Jurkat, Clone E6-1 (cell line): ENCODE results near the gene FSTL1.

Experiments
- DNase-seq: peaks from one replicate; pipeline ENCODE4 v3.0.0-alpha.2; 2011; ENCODE audit warnings: low read depth, low spot score
- H3K4me3 ChIP-seq: 2 replicates; pipeline ENCODE4 v1.5.1; 2011; ENCODE audit warnings: mild to moderate bottlenecking, low read length, control low read depth, moderate library complexity

FSTL1 gene

DNA sequence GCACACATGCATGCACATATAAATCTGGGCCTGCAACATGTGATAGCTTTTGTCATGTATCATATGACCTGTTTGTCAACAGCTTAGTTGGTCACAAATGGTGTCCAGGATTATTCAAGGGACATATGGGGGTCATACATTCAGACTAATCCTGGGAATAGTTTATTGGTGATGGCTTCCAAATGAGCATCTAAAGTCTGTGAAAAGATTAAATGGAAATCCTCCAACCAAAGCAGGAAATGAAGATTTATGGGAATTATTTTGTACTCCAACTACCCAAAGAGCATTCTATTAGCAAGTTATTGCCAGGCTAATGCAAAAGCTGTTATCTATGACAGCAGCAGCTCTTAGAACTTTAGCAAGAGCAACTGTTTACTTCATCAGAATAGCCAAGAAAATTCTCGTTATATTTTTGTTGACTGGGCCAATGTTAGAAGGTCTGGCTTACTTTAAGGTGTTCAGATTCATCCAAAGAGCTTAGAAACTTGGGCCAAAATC is 7.1 kb downstream of the FSTL1 start:
- H3K4me3 ChIP-seq, result no peak overlapping the region
- no peak for DNase-seq

DNA sequence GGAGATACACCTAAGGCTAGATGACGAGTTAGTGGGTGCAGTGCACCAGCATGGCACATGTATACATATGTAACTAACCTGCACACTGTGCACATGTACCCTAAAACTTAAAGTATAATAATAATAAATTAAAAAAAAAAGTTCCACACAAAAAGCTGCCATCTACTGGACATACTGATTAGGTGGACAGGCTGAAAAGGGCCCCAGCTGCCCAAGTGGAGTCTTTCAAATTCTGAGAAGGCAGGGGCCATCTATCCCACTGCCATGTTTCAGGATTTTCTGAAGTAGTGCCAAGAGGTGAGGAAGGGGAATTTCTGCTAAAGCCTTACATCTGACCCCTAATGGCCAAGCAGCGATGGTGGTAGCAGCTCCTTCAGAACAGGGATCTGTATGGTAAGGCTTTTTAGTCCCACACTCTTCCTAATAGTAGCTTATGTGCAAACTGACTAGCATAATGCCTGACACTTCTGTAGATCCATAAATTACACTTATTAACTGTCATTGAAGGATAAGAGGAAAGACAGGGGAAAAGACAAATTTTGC is 7.7 kb downstream of the FSTL1 start:
- DNase-seq, result no peak

DNA sequence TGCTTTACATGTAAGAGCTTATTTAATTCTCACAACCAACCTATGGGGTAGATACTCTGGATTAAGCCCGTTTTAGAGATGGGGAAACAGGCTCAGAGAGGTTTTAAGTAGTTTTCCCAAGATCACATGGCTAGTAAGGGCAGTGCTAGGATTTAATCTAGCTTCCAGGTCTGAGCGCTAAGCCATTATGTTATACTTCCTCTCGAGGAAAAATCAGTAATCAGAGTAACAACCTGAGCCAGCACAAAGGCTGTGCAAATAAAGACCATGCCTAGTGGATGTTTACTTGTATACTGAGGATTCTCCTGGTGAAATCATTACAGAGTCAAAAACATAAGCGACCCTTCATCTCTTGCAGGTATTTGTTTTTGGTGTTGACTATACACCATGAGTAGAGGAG is 9.0 kb downstream of the FSTL1 start:
- no peak for DNase-seq
- H3K4me3 ChIP-seq, result no peak overlapping the region

More for the DNA sequence above, 7.7 kb downstream of the FSTL1 start:
- no peak overlapping the region for H3K4me3 ChIP-seq

GRCh38 chr3:120440762-120441161 is 10.0 kb downstream of the FSTL1 start:
- no peak overlapping the region for H3K4me3 ChIP-seq

GRCh38 chr3:120440001-120440703 is 10.6 kb downstream of the FSTL1 start:
- H3K4me3 ChIP-seq, result no peak overlapping the region
- DNase-seq, result no peak

More at GRCh38 chr3:120440762-120441161, 10.0 kb downstream of the FSTL1 start:
- no peak for DNase-seq

DNA sequence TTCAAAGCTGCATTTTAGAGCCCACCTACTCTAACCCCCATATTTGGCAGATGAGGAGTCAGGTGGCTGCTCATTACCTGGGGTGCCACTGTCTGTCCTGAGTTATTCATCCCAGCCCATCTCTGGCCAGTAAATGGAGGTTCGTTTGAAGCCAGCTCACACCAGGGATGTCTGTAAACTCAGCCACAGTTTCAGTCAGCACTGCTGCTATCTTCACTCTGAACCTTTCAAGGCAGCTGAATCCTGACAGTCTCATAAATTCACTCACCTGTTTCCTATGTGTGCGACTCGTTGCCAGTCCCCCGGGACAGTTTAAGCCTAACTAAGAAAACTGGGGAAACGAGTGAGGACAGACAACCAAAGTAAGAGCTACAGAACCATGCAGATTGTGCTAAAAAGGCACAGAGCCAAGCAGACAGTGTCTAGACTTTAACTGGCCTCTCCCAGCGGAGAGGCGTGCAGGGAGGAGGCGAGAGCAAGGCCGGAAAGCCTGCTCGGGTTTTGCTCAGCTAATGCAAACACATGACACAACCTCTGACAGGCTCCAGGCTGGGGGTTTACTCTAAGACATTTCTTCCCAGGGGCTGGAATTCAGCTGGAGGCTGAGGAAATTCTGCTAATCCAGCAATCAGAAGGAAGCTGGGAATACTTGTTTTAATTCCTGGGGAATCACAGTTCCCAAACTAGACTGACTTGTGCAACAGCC is 12.0 kb downstream of the FSTL1 start:
- no peak overlapping the region for H3K4me3 ChIP-seq
- no peak for DNase-seq

DNA sequence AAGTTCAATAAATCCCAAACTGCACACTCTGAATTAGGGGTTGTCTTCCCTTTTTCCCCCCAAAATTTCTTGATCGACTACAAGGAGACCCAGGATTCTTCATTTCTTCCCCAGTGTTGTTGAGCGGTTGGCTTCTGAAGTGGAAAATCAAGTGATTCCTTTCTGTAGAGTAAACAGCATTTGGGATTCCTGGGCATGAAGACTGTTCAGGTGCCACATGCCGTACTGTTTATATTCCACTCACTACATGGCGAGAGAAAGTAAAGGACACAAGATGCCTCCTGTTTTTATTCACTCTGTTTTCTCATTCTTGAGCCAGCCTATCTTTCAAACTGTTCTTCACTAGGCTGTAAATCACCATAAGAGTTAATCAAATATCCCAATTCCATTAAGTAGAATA is 12.6 kb downstream of the FSTL1 start:
- no peak for DNase-seq
- no peak overlapping the region for H3K4me3 ChIP-seq

- H3K4me3 ChIP-seq, result no peak overlapping the region
- no peak for DNase-seq
Observed at GRCh38 chr3:120437559-120437958, 13.2 kb downstream of the FSTL1 start.

GRCh38 chr3:120436523-120437050 is 14.2 kb downstream of the FSTL1 start:
- DNase-seq, result no peak
- H3K4me3 ChIP-seq, result no peak overlapping the region

DNA sequence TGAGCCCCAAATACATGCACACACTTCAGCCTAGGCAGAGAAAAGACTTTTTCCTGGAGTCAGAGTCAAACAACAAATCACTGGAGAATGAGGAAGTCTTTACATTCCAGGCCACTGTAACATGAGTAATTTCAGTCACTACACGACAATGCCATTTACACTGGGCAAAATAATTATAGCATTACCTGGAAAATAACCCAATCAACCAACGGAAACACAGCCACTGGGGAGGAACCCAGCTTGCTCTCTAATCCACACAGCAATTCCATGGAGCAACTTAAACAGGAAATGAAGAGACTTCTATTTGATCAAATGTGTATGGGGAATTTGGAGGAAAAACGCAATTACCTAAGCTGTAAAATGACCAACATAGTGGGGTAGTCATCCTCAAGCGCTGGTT is 15.2 kb downstream of the FSTL1 start:
- DNase-seq, result no peak
- H3K4me3 ChIP-seq, result no peak overlapping the region

GRCh38 chr3:120433662-120434331 is 17.0 kb downstream of the FSTL1 start:
- no peak overlapping the region for H3K4me3 ChIP-seq
- DNase-seq, result no peak

- H3K4me3 ChIP-seq, result no peak overlapping the region
- no peak for DNase-seq
Observed at GRCh38 chr3:120432150-120432860, 18.5 kb downstream of the FSTL1 start.

GRCh38 chr3:120429921-120430361 is 20.9 kb downstream of the FSTL1 start:
- DNase-seq, result no peak
- no peak overlapping the region for H3K4me3 ChIP-seq

DNA sequence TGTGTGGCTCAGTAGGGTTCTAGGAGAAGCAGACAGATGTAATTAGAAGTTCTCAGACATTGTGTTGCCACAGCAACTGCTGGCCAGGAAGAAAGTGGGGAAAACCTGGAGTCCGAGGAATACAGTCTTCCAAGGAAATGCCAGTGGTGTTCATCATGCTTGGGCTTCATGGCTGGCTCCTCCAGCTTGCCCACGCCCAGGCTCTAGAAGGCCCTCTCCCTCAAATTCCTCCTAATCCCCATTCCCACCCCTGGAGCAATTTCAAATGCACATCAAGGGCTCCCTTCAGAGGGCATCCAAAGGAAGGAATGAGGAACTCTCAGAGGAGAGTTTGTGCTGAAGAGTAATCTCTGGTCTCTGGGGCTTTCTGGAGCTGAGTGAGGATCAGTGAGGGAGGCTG is 21.9 kb downstream of the FSTL1 start:
- H3K4me3 ChIP-seq, result no peak overlapping the region
- no peak for DNase-seq

GRCh38 chr3:120427201-120427600 is 23.6 kb downstream of the FSTL1 start:
- no peak for DNase-seq
- no peak overlapping the region for H3K4me3 ChIP-seq

GRCh38 chr3:120425572-120426250 is 25.1 kb downstream of the FSTL1 start:
- no peak overlapping the region for H3K4me3 ChIP-seq
- no peak for DNase-seq

GRCh38 chr3:120424976-120425570 is 25.7 kb downstream of the FSTL1 start:
- no peak overlapping the region for H3K4me3 ChIP-seq
- DNase-seq, result no peak

DNA sequence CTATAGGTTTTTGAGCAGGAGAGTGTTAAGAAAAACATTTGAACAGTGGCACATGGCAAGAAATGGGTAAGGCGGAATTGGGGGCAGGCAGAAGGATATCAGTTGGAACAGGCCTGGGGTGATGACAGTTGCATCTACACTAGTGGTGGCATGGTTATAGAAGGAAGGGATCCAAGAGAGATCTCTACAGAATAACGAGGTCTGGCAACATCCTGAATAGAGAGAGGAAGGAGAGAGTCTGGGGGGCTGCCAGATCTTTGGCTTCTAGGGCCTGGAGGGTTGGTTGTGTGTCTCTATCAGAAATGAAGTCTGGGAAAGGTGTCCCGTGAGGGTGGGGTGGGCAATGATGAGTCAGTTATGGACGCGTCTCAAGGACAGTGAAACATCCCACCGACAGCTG is 26.3 kb downstream of the FSTL1 start:
- H3K4me3 ChIP-seq, result no peak overlapping the region
- no peak for DNase-seq
